K562 (cell line): ENCODE measurements around the gene HSD17B13.

ENCODE experiments used
- BHLHE40 ChIP-seq: IDR thresholded peaks from 2 replicates; pipeline ENCODE4 v1.6.1; 2011; ENCODE audit warnings: low read length, improper control_type of control experiment
- TF ChIP-seq, protein P1 (sequence below), 3 experiments: IDR thresholded peaks in 2 of 3; conservative IDR thresholded peaks in 1 of 3; 2 replicates each; pipeline ENCODE4 v1.5.1; 2011 to 2012; ENCODE audit warnings: low read length in 3 of 3, mild to moderate bottlenecking in 3 of 3, control low read depth in 2 of 3, improper control_type of control experiment in 1 of 3, inconsistent platforms in 1 of 3, low read depth in 1 of 3, mixed read lengths in 1 of 3, moderate library complexity in 1 of 3; ENCODE audit not compliant: insufficient read depth in 2 of 3
- TF ChIP-seq, protein P2 (sequence below): fragments of 450-650 bp; formaldehyde crosslinking; IDR thresholded peaks from 2 replicates; pipeline ENCODE4 v1.4.0; 2022; ENCODE audit warnings: missing genetic modification characterization

DNA sequence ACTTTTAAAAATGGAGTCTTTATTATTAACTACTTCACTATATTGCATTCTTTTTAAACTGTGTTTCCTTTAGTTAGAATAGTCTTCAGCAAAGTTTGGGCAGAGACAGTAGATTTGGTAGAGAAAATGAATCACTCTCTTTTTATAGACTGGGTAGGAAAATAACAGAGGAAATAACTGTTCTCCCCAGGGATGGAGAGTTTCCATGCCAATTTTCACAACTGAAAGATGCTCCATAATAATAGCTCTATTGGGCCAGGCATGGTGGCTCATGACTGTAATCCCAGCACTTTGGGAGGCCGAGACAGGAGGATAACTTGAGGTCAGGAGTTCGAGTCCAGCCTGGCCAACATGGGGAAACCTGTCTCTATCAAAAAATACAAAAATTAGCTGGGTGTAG lies 13.1 kb downstream of the HSD17B13 start:
- TF ChIP-seq, protein P1, sequence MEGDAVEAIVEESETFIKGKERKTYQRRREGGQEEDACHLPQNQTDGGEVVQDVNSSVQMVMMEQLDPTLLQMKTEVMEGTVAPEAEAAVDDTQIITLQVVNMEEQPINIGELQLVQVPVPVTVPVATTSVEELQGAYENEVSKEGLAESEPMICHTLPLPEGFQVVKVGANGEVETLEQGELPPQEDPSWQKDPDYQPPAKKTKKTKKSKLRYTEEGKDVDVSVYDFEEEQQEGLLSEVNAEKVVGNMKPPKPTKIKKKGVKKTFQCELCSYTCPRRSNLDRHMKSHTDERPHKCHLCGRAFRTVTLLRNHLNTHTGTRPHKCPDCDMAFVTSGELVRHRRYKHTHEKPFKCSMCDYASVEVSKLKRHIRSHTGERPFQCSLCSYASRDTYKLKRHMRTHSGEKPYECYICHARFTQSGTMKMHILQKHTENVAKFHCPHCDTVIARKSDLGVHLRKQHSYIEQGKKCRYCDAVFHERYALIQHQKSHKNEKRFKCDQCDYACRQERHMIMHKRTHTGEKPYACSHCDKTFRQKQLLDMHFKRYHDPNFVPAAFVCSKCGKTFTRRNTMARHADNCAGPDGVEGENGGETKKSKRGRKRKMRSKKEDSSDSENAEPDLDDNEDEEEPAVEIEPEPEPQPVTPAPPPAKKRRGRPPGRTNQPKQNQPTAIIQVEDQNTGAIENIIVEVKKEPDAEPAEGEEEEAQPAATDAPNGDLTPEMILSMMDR (IDR thresholded peaks at IDR 0.05 in 2 of 3, conservative IDR thresholded peaks at IDR 0.05 in 1 of 3; ENCODE audit: insufficient read depth in 2 of 3, low read depth in 1 of 3, low read length in 3 of 3): no peak
- TF ChIP-seq, protein P2, sequence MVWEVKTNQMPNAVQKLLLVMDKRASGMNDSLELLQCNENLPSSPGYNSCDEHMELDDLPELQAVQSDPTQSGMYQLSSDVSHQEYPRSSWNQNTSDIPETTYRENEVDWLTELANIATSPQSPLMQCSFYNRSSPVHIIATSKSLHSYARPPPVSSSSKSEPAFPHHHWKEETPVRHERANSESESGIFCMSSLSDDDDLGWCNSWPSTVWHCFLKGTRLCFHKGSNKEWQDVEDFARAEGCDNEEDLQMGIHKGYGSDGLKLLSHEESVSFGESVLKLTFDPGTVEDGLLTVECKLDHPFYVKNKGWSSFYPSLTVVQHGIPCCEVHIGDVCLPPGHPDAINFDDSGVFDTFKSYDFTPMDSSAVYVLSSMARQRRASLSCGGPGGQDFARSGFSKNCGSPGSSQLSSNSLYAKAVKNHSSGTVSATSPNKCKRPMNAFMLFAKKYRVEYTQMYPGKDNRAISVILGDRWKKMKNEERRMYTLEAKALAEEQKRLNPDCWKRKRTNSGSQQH (CRISPR knock-in tag): no peak
- no peak for TF ChIP-seq BHLHE40
